ENCODE measurements around the gene SLC9C2.
"Not testable (repeated sequence)": the region's sequence is repeated elsewhere in the genome, so short reads cannot be mapped to it uniquely, and the experiment has no call there.

Gene SLC9C2

GRCh38 chr1:173603056-173603591 is at the start of gene SLC9C2:
TSS of gene SLC9C2 (minus strand) at chr1:173603072. CDS start at chr1:173601776, 1,296 bp downstream.
- no peak for DNase-seq (ENCODE audit: low read depth in 2 of 2)

- no peak for DNase-seq (ENCODE audit: low read depth in 2 of 2)
Observed at GRCh38 chr1:173648880-173649605, 46.2 kb upstream of the SLC9C2 start.

GRCh38 chr1:173646656-173647055 is 43.8 kb upstream of the SLC9C2 start:
- DNase-seq (ENCODE audit: low read depth in 2 of 2), result no peak

GRCh38 chr1:173642450-173643139 is 39.7 kb upstream of the SLC9C2 start:
- not testable (repeated sequence) for DNase-seq (ENCODE audit: low read depth in 2 of 2)

GRCh38 chr1:173639102-173639501 is 36.2 kb upstream of the SLC9C2 start:
- DNase-seq (ENCODE audit: low read depth in 2 of 2), result no peak

GRCh38 chr1:173638043-173639021 is 35.5 kb upstream of the SLC9C2 start:
- DNase-seq (ENCODE audit: low read depth in 2 of 2), result no peak

GRCh38 chr1:173637236-173638042 is 34.6 kb upstream of the SLC9C2 start:
- DNase-seq (ENCODE audit: low read depth in 2 of 2), result not testable (repeated sequence)

- DNase-seq (ENCODE audit: low read depth in 2 of 2), result no peak
Observed at GRCh38 chr1:173635116-173635515, 32.2 kb upstream of the SLC9C2 start, which contains the start of gene TEX50. TSS of gene TEX50 (plus strand) at chr1:173635338. CDS start at chr1:173635522, 184 bp downstream.

- DNase-seq (ENCODE audit: low read depth in 2 of 2), result no peak
Observed at GRCh38 chr1:173628888-173629287, 26.0 kb upstream of the SLC9C2 start.

- DNase-seq (ENCODE audit: low read depth in 2 of 2), result no peak
Observed at GRCh38 chr1:173627269-173627668, 24.4 kb upstream of the SLC9C2 start.

- DNase-seq (ENCODE audit: low read depth in 2 of 2), result no peak
Observed at GRCh38 chr1:173616859-173617258, 14.0 kb upstream of the SLC9C2 start.

- not testable (repeated sequence) for DNase-seq (ENCODE audit: low read depth in 2 of 2)
Observed at GRCh38 chr1:173613086-173613485, 10.2 kb upstream of the SLC9C2 start.

GRCh38 chr1:173608503-173609216 is 5.8 kb upstream of the SLC9C2 start:
- DNase-seq (ENCODE audit: low read depth in 2 of 2), result no peak

- no peak for DNase-seq (ENCODE audit: low read depth in 2 of 2)
Observed at GRCh38 chr1:173601588-173601987, 1.3 kb downstream of the SLC9C2 start.

GRCh38 chr1:173596097-173596825 is 6.6 kb downstream of the SLC9C2 start:
- DNase-seq (ENCODE audit: low read depth in 2 of 2), result no peak

GRCh38 chr1:173591138-173591537 is 11.7 kb downstream of the SLC9C2 start:
- not testable (repeated sequence) for DNase-seq (ENCODE audit: low read depth in 2 of 2)

- DNase-seq (ENCODE audit: low read depth in 2 of 2), result no peak
Observed at GRCh38 chr1:173590557-173590956, 12.3 kb downstream of the SLC9C2 start.

GRCh38 chr1:173581383-173582079 is 21.3 kb downstream of the SLC9C2 start:
- DNase-seq (ENCODE audit: low read depth in 2 of 2), result no peak

GRCh38 chr1:173580658-173581057 is 22.2 kb downstream of the SLC9C2 start:
- no peak for DNase-seq (ENCODE audit: low read depth in 2 of 2)
